Measurements from ENCODE around the gene TPPP.
A peak's percentile ranks its signal among the peaks of the same experiment; 100 is the strongest.

Gene TPPP

GRCh38 chr5:672329-673160, 20.6 kb downstream of the TPPP start:
- TF ChIP-seq CREB1 (IDR thresholded peaks at IDR 0.05; ENCODE audit: low read depth) (no peak), NFIC (IDR thresholded peaks at IDR 0.05) (0 out of 2 replicates have a peak, but pooled peaks have one; percentile 23), ZBTB7A (IDR thresholded peaks at IDR 0.05; ENCODE audit: low read depth) (0 out of 2 replicates have a peak, but pooled peaks have one; percentile 42)

- TF ChIP-seq CREB1 (IDR thresholded peaks at IDR 0.05; ENCODE audit: low read depth): no peak
- no peak for TF ChIP-seq TAF1 (IDR thresholded peaks at IDR 0.05; ENCODE audit: low read depth)
- no peak for TF ChIP-seq EGR1 (IDR thresholded peaks at IDR 0.05)
- 0 out of 2 replicates have a peak, but pooled peaks have one; percentile 30 for TF ChIP-seq MAX (IDR thresholded peaks at IDR 0.05)
- TF ChIP-seq FOXM1 (IDR thresholded peaks at IDR 0.05; ENCODE audit: borderline replicate concordance, low read depth): no peak
- TF ChIP-seq NFIC (IDR thresholded peaks at IDR 0.05): no peak; the same call in 1 of the 2 replicates
- 0 out of 2 replicates have a peak, but pooled peaks have one; percentile 7 for TF ChIP-seq TEAD4 (IDR thresholded peaks at IDR 0.05)
- TF ChIP-seq RAD21 (IDR thresholded peaks at IDR 0.05; ENCODE audit: low read depth): peak; percentile 69
- TF ChIP-seq USF1 (IDR thresholded peaks at IDR 0.05): no peak
- no peak for TF ChIP-seq REST (IDR thresholded peaks at IDR 0.05; ENCODE audit: low read depth)
- TF ChIP-seq EP300 (IDR thresholded peaks at IDR 0.05; ENCODE audit: borderline replicate concordance): 0 out of 2 replicates have a peak, but pooled peaks have one; percentile 11
- no peak for TF ChIP-seq CEBPB (IDR thresholded peaks at IDR 0.05)
- 0 out of 2 replicates have a peak, but pooled peaks have one; percentile 34 for TF ChIP-seq TCF12 (IDR thresholded peaks at IDR 0.05; ENCODE audit: low read depth)
- TF ChIP-seq YY1 (IDR thresholded peaks at IDR 0.05; ENCODE audit: low read depth): no peak; the same call in 1 of the 2 replicates
- peak; percentile 66; the same call in 1 of the 2 replicates for TF ChIP-seq ZBTB7A (IDR thresholded peaks at IDR 0.05; ENCODE audit: low read depth)
Measured at GRCh38 chr5:671459-672328, 21.5 kb downstream of the TPPP start.

- TF ChIP-seq FOXM1 (IDR thresholded peaks at IDR 0.05; ENCODE audit: borderline replicate concordance, low read depth): no peak
- TF ChIP-seq EP300 (IDR thresholded peaks at IDR 0.05; ENCODE audit: borderline replicate concordance): no peak
- no peak for TF ChIP-seq RAD21 (IDR thresholded peaks at IDR 0.05; ENCODE audit: low read depth)
- no peak for TF ChIP-seq REST (IDR thresholded peaks at IDR 0.05; ENCODE audit: low read depth)
- no peak for TF ChIP-seq EGR1 (IDR thresholded peaks at IDR 0.05)
- no peak for TF ChIP-seq TEAD4 (IDR thresholded peaks at IDR 0.05)
- TF ChIP-seq CREB1 (IDR thresholded peaks at IDR 0.05; ENCODE audit: low read depth): no peak
- TF ChIP-seq YY1 (IDR thresholded peaks at IDR 0.05; ENCODE audit: low read depth): no peak
- TF ChIP-seq CEBPB (IDR thresholded peaks at IDR 0.05): no peak
- no peak for TF ChIP-seq TCF12 (IDR thresholded peaks at IDR 0.05; ENCODE audit: low read depth)
- TF ChIP-seq ZBTB7A (IDR thresholded peaks at IDR 0.05; ENCODE audit: low read depth): no peak
- TF ChIP-seq MAX (IDR thresholded peaks at IDR 0.05): no peak
Measured at GRCh38 chr5:670396-671270, 22.5 kb downstream of the TPPP start.

GRCh38 chr5:669842-670395, 23.2 kb downstream of the TPPP start:
- TF ChIP-seq MAX (IDR thresholded peaks at IDR 0.05) (no peak), CREB1 (IDR thresholded peaks at IDR 0.05; ENCODE audit: low read depth) (no peak)

Data from Ishikawa (cell line).